Stimulated activated CD4-positive, alpha-beta T cell treated with anti-CD3 and anti-CD28 coated beads, Interleukin-4, amount 100 ng/mL, for 48 hours (primary cell): ENCODE measurements around the gene CCDC57.

Source experiments
- DNase-seq, 2 donors: peaks; one replicate each; pipeline ENCODE4 v3.0.0-alpha.2; 2020; ENCODE audit warnings: low read depth in 2 of 2

Gene CCDC57

DNA sequence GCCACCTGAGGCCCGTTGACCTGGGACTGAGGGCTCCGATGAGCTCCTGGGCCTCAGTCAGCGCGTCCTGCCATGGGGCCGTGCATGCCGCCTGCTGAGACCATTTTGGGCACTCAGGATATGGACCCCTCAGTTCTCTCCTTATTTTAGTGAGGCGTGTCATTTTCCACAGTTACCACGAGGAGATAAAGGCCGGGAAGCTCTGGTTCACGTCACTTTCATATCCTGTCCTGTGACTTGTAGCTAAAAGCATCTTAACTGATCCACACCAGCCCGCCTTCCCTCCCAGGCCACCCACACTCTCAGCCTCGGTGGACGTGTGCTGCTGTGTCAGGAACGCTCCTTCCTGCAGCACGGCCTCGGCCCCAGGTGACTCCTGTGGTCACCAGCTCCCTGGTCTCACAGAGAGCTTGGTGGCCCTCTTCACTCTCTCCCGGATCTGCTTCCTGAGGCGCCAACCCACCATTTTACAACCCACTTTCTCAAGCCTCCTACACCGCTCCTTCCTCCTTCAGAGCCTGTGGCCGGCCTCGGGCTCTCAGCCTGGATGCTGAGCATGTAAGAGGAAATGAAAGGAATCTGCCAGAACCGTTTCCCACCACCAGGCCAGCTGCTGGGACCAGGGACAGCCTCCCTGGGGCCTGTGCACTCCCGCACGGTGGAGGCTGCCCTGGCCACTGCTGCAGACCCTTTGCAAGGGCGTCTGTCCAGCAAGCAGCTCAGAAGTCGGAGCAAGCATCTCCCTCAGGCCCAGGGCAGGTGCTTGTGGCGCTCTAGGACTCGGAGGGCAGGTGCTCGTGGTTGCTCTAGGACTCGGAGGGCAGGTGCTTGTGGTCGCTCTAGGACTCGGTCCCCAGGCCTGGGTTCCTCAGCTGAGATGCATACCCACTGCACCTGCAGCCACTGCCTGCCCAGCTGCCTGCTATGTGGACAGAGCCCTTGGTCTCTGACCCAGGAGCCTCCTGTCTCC is 90.7 kb downstream of the CCDC57 start:
- no peak for DNase-seq

DNA sequence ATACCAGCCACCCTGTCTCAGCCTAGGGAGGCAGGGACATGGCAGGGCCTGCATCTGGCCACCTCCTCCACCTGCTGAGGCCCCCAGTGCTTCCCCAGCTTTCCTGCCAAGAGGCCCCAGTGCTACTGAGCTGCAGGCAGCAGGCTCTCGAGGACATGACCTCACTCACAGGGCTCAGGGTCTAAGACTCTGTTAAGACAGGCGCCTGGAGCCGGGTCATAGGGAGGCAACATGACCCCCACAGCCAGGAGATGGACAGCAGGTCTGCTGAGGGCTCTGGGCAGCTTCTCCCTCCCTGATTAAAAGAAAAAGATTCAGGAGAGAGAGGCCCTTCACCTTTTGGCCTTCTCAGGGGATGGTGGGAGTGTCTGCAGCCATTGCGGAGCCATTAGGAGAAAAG is 91.4 kb downstream of the CCDC57 start:
- no peak for DNase-seq

DNA sequence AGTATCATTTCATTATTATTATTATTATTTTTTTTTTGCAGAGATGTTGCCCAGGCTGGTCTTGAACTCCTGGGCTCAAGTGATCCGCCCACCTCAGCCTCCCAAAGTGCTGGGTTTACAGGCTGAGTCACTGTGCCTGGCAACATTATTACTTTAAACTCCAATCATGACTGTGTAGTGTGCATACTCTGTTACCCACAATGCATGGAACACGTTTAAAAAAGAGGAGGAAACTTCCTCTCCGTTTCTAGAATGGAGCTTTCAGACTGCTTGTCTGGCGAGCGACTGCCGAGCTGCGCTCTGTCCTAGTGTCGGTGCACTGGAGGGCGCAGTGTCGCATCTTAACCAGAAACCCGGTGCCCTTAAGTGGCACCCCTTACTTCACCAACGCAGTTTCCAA is 92.5 kb downstream of the CCDC57 start:
- DNase-seq = no peak

DNA sequence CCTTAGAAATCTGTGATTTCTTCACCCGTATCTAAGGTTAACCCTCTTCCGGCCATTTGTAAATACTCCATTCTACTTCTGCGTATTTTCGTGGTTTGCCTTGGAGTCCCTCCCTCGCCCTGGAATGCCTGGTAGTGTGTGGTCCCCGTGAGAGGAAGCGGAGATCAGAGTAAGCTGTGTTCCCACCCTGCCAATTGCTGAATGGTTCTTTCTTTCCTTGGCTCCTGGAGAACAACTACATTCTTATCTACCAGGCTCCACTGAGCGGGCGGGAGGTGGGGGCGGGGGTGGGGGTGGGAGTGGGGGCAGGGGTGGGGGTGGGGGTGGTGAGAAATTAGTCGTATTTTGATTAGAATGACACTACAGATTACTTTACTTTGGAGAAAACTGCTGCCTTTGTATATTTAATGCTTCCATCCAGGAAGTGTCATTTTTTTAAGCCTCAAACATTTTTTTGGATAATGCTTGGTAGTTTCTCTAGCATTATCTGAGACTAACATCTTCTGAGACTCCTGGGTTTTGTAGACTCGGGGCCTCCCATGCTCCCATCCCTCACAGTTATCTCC is 93.7 kb downstream of the CCDC57 start:
- DNase-seq = no peak

DNA sequence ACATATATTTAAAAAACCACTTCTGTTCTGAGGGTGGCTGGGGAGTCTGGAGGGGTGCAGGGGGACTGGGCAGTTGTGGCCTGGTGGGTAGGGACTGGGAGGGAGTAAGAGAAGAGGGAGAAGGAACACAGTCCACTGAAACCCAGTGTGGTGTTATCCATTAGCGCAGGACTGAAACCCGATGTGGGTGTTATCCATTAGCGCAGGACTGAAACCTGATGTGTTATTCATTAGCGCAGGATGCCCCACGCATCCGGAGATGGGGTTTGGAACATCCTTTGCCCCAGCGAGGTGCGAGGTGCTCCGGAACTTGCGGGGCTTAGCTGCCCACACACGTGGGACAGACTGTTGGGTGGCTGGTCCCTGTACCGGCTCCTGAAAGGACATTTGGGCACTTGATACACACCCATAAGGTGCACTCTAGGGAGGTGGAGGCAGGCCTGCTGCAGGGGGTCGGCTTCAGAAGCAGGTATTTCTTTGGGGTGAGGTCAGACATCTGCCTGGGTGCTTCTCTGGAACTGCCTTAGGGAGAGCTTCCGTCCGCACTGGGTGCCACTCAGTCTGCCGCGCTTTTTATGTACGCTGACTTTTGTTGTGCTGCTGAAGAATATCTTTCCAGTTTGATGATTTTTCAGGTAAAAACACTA is 94.4 kb downstream of the CCDC57 start:
- DNase-seq = no peak

DNA sequence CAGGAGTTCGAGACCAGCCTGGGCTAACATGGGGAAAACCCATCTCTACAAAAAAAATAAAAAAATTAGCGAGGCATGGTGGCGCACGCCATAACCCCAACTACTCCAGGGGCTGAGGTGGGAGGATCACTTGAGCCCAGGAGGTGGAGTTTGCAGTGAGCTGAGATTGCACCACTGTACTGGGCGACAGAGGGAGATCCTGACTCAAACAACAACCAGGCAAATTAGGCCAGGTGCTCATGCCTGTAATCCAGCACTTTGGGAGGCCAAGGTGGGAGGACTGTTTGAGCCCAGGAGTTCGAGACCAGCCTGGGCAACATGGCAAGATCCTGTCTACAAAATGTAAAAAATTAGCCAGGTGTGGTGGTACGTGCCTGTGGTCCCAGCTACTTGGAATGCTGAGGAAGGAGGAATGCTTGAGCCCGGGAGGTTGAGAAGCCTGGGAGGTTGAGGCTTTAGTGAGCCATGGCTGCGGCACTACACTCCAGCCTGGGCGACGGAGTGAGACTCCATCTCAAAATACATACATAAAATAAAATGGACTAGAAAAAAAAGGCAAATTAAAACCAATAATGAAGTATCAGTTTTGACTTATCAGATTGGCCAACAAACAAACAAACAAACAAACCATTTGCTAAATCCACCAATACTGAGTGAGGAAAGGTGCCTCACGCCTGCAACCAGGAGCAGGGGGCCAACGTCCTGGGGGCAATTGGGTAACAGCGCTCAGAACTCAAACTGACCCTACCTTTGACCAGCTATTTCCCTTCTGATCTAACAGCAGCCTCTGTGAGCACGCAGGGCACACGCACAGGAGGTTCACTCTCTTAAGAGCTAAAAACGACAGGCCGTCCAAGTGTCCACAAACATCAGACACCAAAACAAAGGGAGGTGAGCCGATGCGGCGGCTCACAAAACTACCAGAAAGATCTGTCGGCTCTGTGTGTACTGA is 95.2 kb downstream of the CCDC57 start:
- DNase-seq = no peak

DNA sequence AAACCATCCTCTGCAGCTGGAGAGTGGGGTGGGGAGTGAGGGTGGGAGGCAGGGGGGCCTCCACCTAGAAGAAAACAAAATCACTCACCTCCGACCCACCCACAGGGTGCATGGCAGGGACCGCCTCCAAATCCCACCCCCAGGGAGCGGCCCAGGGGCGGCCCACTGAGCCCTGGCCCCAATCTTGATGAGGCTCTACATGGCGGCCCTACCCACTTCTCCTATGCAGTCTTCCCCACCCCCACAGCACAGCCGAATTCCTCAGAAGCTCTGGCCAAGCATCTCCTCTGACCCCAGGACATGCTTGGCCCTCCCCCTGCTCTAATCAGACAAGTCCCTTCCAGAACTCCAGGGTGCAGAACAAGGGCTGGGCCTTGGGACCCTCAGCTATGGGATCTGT is 96.4 kb downstream of the CCDC57 start:
- DNase-seq = no peak

DNA sequence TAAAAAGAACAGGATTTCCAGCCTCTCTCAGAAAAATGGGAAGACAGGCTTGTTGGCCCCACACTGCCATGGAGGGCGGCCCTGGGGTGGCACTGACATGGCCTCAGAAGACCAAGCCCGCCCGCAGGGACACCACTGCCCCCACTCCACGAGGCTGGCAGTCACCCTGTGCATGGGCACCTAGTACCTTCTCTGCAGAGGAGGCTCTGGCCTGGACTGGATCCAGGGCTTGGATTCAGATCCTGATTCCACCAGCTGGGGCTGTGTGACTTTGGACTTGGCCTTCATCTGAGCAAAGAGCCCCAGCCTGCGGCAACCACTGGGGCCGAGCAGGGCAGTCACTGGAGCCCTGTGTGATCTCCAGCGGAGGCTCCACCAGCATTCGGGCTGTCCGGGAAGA is 97.8 kb downstream of the CCDC57 start:
- no peak for DNase-seq

DNA sequence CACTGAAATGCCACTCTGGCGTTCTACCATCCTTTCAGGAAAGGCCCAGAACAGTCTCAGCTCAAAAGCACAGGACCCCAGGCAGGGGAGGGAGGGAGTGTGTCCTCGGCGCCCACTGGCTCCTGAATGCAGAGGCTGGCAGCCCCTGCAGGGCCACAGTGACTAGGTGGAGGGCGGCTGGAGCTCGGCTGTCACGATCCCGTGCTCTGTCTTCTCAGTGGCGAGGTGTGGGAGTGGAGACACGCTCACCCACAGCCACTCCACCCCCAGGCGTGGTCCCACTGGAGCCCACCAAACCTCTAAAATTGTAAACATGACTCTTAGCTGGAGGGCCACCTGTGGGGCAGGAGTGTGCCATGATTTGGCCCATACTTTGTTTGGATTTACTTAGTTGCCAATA is 98.2 kb downstream of the CCDC57 start:
- DNase-seq = no peak

DNA sequence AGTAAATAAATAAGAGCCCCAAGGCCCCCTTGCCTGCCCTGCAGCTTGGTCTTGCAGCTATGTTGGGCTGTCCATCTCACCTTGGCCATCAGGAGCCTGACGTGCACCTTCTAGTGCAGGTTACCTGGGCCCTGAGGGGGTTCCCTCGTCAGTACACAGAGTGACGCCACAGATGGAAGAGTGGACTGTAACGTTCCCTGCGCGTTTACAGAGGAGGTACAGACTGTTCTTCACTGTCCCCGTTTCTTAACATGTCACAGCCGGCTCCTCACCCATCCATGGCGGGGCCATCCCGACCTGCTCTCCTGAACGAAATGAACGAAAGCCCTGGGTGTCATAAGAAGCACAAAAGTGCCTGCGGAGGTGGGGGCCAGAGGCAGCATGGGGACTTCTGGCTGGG is 98.7 kb downstream of the CCDC57 start:
- no peak for DNase-seq

DNA sequence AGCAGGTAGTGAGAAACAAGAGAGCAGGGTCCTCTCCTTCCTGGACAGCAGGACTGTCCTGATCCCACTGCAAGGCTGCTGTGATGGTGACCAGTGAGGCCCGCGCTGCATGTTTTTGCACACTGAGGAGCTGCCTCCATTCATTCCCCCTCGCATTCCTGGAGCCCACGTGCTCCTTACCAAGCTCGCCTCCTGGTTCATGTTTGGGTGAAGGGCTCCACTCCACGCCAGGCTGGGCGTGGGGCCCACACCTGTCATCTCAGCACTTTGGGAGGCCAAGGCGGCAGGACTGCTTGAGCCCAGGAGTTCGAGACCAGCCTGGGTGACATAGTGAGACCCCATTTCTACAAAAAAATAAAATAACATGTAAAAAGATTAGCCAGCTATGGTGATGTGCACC is 99.2 kb downstream of the CCDC57 start:
- no peak for DNase-seq

DNA sequence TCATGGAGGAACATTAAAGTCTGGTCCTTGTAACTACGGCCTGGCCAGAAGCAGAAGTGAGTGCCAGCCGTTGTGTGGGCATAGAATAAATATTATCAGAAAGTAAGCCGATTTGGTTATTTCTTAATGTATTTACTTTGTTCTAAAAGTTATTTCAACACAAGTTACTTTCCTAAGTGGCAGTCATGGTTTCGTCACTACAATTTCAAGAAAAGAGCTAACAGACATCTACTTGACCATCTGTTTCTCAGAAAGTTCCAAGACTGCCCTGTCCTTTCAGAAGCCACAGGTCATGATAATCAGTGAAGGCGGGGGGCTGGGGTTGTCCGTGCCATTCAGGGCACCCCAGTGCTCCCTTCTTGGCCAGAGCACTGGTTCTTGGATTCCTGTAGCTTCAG is 99.7 kb downstream of the CCDC57 start:
- no peak for DNase-seq

DNA sequence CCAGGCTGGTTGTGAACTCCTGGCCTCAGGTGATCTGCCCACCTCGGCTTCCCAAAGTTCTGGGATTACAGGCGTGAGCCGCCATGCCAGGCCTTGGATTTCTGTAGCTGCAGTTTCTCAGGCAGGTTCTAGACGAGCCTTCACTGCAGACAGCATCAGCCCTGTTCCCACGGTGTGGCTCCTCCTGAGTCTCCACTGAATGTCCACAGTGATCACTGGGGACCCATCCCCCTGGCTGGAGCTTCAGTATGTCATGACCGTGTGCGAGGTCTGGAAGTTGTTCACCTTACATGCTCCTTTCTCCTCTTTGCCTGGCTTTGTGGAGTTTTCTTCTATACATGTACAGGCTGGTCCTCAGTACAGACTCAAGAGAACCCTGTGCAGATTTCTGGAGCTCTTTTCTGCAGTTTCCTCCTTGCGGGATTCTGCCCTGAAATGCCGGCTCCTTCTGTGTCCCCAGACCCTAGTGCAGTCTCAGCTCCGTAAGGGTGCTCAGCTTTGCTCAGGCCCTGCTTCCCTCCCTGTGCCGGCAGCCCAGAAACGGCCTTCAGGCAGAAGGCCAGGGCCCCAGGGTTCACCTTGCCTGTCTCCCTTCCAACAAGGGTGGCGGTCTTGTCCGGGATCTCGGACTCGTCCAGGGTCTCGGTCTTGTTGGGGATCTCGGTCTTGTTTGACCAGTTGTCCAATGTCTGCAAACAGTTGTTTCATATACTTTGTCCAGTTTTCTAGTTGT is 100.3 kb downstream of the CCDC57 start:
- DNase-seq = no peak

DNA sequence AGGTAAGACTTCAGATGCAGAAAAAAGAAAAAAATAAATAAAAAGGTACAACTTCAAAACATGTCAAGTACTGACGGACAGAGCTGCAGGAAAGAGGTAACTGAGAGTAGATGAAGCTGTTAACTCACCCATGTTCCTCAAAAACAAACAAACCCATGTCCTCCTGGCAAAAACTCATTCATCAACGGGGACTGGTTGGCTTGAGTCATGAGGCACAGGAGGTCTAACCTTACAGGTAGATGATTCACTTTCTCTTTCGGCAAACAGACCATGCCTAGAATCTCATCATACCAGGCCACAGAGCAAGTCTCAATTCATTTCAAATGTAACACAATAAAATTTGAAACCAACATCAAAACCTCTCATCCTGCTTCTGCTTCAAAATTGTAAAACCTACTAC is 102.3 kb downstream of the CCDC57 start:
- no peak for DNase-seq

DNA sequence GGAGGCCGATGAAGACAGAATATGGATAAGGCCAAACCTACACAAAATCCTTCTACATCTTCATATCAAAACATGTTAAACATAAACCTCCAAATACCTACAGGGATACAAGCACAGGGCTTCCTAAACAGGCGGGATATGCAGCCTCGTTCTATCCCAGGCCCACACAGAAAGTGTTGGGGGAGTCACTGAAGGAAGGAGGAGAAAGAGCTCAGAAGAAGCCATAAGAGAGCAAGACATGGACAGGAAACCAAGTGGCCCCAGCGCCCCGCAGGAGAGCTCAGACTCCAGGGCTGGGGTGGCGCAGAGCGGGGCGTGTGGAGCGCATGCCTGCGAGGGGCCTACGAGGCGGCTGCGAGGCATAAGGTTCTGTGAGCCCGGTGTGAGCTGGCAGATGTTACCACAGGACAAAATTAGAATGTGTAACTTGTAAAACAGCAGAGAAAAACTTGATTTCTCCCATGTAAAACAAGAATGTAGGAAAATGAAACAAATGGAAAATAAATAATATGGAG is 103.6 kb downstream of the CCDC57 start:
- DNase-seq = no peak

DNA sequence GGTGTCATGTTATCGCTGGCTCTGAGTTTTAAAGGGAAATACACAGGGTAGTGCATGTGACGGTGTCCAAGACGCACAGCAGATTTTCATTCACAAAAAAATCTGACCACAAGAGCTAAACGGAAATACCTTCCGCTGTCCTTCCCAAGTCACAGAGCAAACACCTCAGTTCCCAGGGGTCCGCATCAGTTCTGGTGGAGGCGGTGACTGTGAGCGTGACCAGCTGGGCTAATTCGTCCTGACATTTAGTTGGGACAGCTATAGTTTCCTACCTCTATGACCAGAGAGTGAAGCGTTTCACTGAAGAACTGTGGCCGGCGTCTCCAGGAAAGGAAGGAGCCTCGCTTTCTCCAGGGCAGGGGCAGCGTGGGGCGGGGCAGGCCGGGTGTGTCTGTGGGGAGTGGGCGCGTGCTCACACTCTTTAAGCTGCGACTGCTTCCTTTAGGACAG is 104.1 kb downstream of the CCDC57 start:
- no peak for DNase-seq

DNA sequence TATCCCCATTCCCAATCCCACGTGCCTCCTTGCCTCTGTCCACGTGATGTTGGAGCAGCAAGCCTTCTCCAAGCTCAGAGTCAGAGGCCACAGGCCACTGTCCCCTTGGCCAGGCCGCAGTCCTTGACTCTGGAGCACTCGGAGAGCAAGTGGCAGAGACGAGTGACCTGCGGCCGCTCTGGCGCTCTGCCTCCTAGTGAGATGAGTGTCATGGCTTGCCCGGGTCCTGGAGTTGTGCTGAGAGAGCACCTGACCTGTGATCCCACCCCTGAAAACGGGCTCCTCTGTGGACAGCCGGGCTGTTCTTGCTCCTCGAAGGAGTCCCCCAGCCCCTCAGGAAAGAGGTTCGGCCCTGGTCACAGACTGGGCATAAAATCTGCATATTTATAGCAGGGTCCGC is 104.6 kb downstream of the CCDC57 start:
- DNase-seq = no peak

DNA sequence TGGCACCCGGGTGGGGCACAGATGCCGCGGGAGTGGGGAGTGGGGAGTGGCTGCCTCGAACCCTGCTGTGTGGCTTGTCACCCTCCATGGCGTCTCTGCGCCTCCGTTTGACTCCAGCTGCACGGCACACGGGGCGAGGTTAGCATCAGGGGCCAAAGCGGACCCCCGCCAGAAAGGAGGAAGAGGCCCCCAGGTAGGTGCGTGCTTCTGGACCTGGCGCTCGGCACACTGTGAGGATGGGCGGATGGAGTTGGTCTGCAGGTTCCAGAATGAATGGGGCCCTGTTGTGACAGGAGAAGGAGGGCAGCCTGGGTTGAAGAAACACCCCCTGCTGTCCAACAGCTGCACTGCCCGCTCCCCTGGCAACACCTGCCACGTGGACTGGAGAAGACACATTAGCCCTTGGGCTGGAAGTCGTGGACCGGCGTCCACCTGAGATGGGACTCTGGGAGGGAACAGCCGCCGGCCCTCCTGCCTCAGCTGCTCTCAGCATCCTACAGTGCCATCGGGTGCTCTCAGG is 105.2 kb downstream of the CCDC57 start:
- DNase-seq = no peak

DNA sequence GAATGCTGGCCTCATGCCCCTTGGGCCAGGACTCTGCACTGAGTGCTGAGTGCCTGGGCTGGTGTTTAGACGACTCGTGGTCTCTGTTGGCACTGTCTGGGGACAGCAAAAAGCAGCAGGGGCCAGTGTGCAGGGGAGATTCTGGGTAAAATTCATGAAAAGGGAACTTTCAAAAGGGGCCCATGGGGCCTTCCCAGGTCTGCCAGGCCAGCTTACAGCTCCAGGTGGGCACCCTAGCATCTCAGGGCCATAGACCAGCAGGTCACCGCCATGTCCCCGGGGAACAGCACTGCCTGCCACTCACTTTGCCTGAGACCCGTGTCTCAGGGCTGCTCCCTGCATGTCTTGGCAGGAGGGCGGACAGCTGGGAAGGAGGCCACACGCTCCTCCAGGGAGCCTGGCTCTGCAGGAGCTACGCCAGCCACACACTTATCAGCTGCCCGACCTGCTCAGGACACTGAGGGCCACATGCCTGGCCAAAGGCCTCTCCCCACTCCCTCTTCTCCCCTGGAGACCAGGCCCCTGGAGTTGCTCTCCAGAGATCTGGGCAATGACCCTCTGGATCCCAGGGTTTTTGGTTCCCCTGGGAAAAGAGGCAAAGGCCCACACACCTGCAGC is 105.8 kb downstream of the CCDC57 start:
- no peak for DNase-seq
